Stimulated activated effector memory CD8-positive, alpha-beta T cell treated with anti-CD3 and anti-CD28 coated beads, Interleukin-12 subunit alpha, Interleukin-12 subunit beta, amount 100 ng/mL, for 72 hours (primary cell): ENCODE data around the gene SLC25A21.
"Not testable (repeated sequence)": the region's sequence is repeated elsewhere in the genome, so short reads cannot be mapped to it uniquely, and the experiment has no call there.

Experiments
- ATAC-seq: fragments of 150-1000 bp; cut with Tn5 transposase; 2 replicates; pipeline ENCODE4 v1.10.0; 2021
- DNase-seq, 2 donors: peaks; one replicate each; pipeline ENCODE4 v3.0.0; 2021 to 2022; ENCODE audit warnings: low spot score in 2 of 2
- H3K27ac Mint-ChIP-seq: one replicate; pipeline ENCODE4 v1.8.0; 2022; ENCODE audit warnings: mild to moderate bottlenecking, mixed read lengths
- H3K36me3 Mint-ChIP-seq: one replicate; pipeline ENCODE4 v1.8.0; 2022; ENCODE audit warnings: mild to moderate bottlenecking, mixed read lengths
- H3K4me1 Mint-ChIP-seq: one replicate; pipeline ENCODE4 v1.8.0; 2022; ENCODE audit warnings: mixed read lengths
- H3K4me3 Mint-ChIP-seq: one replicate; pipeline ENCODE4 v1.8.0; 2022; ENCODE audit warnings: mild to moderate bottlenecking, mixed read lengths
- H3K9me3 Mint-ChIP-seq: one replicate; pipeline ENCODE4 v1.8.0; 2022; ENCODE audit warnings: mixed read lengths

Gene SLC25A21

DNA sequence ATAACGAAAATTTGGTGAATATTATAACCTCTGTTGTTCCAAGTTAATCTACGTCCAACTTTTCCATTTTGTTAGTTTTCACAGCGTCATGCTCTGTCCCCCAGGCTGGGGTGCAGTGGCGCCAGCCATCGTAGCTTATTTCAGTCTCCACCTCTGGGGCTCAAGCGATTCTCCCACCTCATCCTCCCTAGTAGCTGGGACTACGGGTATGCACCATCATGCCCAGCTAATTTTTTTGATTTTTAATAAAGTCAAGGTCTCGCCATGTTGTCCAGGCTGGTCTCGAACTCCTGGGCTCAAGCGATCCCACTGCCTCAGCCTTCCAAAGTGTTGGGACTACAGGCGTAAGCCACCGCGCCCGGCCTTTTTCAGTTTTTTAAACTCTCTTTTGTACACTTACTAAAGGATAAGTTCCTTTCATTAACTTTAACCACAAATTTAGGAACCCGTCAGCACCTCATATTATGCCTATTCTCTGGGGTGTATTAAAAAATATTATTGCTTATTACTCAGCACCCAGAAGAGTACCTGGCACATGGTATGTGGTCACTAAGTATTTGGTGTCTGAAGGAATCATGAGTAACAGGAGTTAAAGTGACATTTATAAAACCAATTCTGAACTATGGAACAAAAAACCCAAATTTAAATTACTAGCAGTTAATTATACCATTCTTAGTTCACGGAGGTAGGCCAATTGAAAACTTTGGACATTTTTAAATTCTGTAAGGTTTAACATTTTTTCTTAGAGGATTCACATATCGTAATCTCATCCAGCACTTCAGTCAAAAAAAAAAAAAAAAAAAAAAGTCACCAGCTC, 24.4 kb upstream of the SLC25A21 start:
- peaks cover 7% of the 10 kb centered on the region for H3K9me3 Mint-ChIP-seq
- no peaks in the 10 kb centered on the region for H3K4me1 Mint-ChIP-seq
- H3K27ac Mint-ChIP-seq, result no peak overlapping the region
- no peak overlapping the region for H3K4me3 Mint-ChIP-seq
- DNase-seq (no peak), ATAC-seq (no peak)
- H3K36me3 Mint-ChIP-seq, result no peaks in the 10 kb centered on the region

GRCh38 chr14:37195327-37195726, 22.9 kb upstream of the SLC25A21 start:
- Mint-ChIP-seq H3K9me3 (peaks cover 10% of the 10 kb centered on the region), H3K27ac (no peak overlapping the region), H3K4me1 (no peaks in the 10 kb centered on the region), H3K36me3 (no peaks in the 10 kb centered on the region), H3K4me3 (no peak overlapping the region)
- DNase-seq, result no peak
- ATAC-seq, result no peak

GRCh38 chr14:37194698-37195097, 22.3 kb upstream of the SLC25A21 start:
- Mint-ChIP-seq H3K9me3 (peaks cover 12% of the 10 kb centered on the region), H3K27ac (no peak overlapping the region), H3K4me3 (no peak overlapping the region), H3K4me1 (no peaks in the 10 kb centered on the region), H3K36me3 (no peaks in the 10 kb centered on the region)
- no peak for ATAC-seq
- DNase-seq, result no peak

DNA sequence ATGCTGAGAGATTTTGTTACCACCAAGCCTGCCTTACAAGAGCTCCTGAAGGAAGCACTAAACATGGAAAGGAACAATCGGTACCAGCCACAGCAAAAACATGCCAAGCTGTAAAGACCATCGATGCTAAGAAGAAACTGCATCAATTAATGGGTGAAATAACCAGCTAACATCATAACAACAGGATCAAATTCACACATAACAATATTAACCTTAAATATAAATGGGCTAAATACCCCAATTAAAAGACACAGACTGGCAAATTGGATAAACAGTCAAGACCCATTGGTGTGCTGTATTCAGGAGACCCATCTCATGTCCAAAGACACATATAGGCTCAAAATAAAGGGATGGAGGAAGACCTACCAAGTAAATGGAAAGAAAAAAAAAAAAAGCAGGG, 17.3 kb upstream of the SLC25A21 start:
- not testable (repeated sequence) for H3K27ac Mint-ChIP-seq, DNase-seq, ATAC-seq, H3K4me1 Mint-ChIP-seq, H3K36me3 Mint-ChIP-seq, H3K4me3 Mint-ChIP-seq
- peaks cover 13% of the 10 kb centered on the region for H3K9me3 Mint-ChIP-seq

- not testable (repeated sequence) for H3K4me1 Mint-ChIP-seq, DNase-seq, ATAC-seq, H3K27ac Mint-ChIP-seq, H3K36me3 Mint-ChIP-seq, H3K4me3 Mint-ChIP-seq
- peaks cover 13% of the 10 kb centered on the region for H3K9me3 Mint-ChIP-seq
Observed at GRCh38 chr14:37187840-37188577, 15.6 kb upstream of the SLC25A21 start.

- DNase-seq (no peak), ATAC-seq (no peak)
- no peaks in the 10 kb centered on the region for H3K4me1 Mint-ChIP-seq
- peaks cover 14% of the 10 kb centered on the region for H3K9me3 Mint-ChIP-seq
- H3K27ac Mint-ChIP-seq, result no peak overlapping the region
- H3K4me3 Mint-ChIP-seq, result no peak overlapping the region
- no peaks in the 10 kb centered on the region for H3K36me3 Mint-ChIP-seq
Observed at GRCh38 chr14:37187294-37187693, 14.9 kb upstream of the SLC25A21 start.

- no peak overlapping the region for H3K27ac Mint-ChIP-seq
- H3K4me3 Mint-ChIP-seq, result no peak overlapping the region
- peaks cover 18% of the 10 kb centered on the region for H3K9me3 Mint-ChIP-seq
- ATAC-seq (no peak), DNase-seq (no peak)
- H3K36me3 Mint-ChIP-seq, result no peaks in the 10 kb centered on the region
- H3K4me1 Mint-ChIP-seq, result no peaks in the 10 kb centered on the region
Observed at GRCh38 chr14:37186865-37187264, 14.5 kb upstream of the SLC25A21 start.

DNA sequence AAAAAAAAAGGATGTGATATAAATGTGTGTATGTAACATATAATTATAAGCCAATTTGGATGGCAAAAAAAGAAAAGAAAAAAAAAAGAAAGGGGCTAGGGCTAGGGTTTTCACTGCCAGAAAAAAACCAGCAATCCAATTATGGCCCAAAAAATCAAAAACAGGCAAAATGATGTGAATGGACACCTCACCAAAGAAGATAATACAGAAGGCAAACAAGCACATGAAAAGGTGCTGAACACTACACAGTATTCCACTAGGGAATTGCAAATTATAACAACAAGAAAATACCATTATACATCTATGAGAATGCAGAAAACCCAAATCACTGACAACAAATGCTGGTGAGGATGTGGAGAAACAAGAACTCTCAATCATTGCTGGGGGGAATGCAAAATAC, 13.3 kb upstream of the SLC25A21 start:
- Mint-ChIP-seq H3K36me3 (no peaks in the 10 kb centered on the region), H3K4me3 (no peak overlapping the region), H3K27ac (no peak overlapping the region), H3K4me1 (no peaks in the 10 kb centered on the region), H3K9me3 (peaks cover 15% of the 10 kb centered on the region)
- DNase-seq (no peak), ATAC-seq (no peak)

DNA sequence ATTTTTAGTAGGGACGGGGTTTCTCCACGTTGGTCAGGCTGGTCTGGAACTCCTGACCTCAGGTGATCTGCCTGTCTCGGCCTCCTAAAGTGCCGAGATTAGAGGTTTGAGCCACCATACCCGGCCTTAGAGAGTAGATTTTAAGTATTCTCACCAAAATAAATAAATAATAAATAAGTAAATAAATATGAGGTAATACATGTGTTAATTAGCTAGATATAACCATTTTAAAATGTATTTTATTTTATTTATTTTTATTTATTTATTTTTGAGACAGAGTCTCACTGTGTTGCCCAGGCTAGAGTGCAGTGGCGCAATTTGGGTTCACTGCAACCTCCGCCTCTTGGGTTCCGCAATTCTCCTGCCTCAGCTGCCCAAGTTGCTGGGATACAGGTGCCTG, 12.1 kb upstream of the SLC25A21 start:
- H3K27ac Mint-ChIP-seq, result not testable (repeated sequence)

DNA sequence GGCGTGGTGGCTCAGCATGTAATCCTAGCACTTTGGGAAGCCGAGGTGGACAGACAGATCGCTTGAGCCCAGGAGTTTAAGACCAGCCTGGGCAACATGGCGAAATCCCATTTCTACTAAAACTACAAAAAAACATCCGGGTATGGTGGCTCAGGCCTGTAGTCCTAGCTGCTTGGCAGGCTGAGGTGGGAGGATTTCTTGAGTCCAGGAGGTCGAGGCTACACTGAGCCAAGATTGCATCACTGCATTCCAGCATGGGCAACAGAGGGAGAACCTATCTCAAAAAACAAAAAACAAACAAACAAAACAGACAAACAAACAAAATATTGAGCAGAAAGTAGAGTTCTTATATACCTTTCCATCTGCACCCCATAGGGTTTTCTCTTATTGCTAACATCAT, 9.0 kb upstream of the SLC25A21 start:
- Mint-ChIP-seq H3K27ac (no peak overlapping the region), H3K4me1 (no peaks in the 10 kb centered on the region), H3K9me3 (peaks cover 10% of the 10 kb centered on the region), H3K36me3 (no peaks in the 10 kb centered on the region), H3K4me3 (no peak overlapping the region)
- DNase-seq (no peak), ATAC-seq (no peak)

More for the DNA sequence above, 12.1 kb upstream of the SLC25A21 start:
- not testable (repeated sequence) for H3K4me1 Mint-ChIP-seq, H3K4me3 Mint-ChIP-seq, H3K36me3 Mint-ChIP-seq, DNase-seq, ATAC-seq
- peaks cover 11% of the 10 kb centered on the region for H3K9me3 Mint-ChIP-seq

GRCh38 chr14:37180886-37181285, 8.5 kb upstream of the SLC25A21 start:
- H3K36me3 Mint-ChIP-seq, H3K4me3 Mint-ChIP-seq, ATAC-seq, H3K4me1 Mint-ChIP-seq, H3K27ac Mint-ChIP-seq, DNase-seq: not testable (repeated sequence)
- H3K9me3 Mint-ChIP-seq, result peaks cover 10% of the 10 kb centered on the region

DNA sequence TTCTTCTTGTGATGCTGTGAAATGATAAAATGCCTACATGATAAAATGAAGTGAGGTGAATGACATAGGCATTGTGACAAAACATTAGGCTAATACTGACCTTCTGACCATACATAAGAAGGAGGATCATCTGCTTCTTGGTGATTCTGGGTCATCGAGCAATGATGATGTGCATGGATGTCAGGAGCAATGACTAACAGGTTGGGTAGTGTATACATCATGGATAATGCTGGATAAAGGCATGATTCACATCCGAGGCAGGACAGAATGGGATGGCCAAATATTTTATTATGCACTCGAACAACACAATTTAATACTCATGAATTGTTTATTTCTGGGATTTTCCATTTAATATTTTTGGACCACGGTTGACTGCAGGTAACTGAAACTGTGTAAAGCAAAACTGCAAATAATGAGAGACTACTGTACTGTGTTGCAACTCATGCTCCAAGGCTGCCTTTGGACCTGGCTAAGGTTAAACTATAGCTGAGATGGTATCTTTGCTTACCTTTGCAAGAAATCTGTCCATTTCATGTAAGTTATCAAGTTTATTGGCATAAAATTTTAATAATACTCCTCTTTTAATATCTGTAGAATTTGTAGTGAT, 7.6 kb upstream of the SLC25A21 start:
- H3K27ac Mint-ChIP-seq, result no peak overlapping the region
- H3K4me3 Mint-ChIP-seq, result no peak overlapping the region
- DNase-seq (no peak), ATAC-seq (no peak)
- H3K9me3 Mint-ChIP-seq, result peaks cover 8% of the 10 kb centered on the region
- H3K36me3 Mint-ChIP-seq, result no peaks in the 10 kb centered on the region
- no peaks in the 10 kb centered on the region for H3K4me1 Mint-ChIP-seq

DNA sequence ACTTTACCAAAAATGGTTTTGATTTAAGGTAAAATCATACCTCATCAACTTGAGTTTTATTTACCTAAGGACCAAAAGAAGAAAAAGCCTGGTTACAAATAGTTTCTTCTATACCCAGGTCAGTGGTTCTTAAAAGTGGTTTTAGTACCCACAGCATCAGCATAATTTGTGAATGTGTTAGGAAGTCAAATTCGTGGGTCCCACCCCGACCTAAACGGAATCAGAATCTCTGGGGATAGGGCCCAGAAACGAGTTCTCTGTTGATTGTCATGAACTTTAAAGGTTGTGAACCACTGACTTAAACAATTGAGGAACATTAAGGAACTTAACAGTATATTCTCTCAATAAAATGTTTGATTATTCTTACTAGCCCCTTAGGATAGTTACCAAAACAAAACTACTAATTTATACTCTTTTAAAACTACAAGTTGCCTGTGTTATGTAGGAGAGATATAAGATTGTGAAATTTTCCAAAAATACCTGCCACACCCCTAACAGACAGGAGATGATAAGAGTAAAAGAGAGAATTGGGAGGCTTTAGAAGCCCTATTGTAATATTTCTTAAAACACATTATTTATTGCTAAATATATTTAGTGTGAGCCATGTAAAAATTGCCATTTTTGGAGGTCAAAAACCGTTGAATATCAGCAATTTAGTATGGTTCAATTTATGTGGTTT, 669 bp upstream of the SLC25A21 start:
- Mint-ChIP-seq H3K4me3 (no peak overlapping the region), H3K9me3 (peaks cover 9% of the 10 kb centered on the region), H3K27ac (no peak overlapping the region), H3K36me3 (no peaks in the 10 kb centered on the region), H3K4me1 (no peaks in the 10 kb centered on the region)
- no peak for ATAC-seq
- no peak for DNase-seq

GRCh38 chr14:37171678-37172023, 755 bp downstream of the SLC25A21 start:
- ATAC-seq (no peak), DNase-seq (no peak)
- Mint-ChIP-seq H3K36me3 (no peaks in the 10 kb centered on the region), H3K4me1 (no peaks in the 10 kb centered on the region), H3K4me3 (no peak overlapping the region), H3K27ac (no peak overlapping the region), H3K9me3 (peaks cover 10% of the 10 kb centered on the region)

DNA sequence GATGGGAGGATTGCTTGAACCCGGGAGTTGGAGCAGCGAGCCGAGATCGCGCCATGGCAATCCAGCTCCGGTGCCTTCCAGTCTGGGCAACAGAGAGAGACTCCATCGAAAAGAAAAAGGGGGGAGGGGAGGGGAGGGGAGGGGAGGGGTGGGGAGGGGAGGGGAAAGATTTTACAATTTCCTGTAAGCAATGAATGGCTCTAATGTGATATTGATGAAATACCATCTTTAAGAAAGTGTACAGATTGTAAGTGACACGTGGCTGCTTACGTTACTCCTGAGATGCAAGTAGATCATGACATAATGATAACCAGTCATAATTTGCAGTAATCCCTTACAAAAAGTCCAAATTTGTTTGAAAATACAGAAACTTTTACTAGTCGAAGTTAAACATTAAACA, 1.4 kb downstream of the SLC25A21 start:
- ATAC-seq (no peak), DNase-seq (no peak)
- no peak overlapping the region for H3K4me3 Mint-ChIP-seq
- H3K27ac Mint-ChIP-seq, result no peak overlapping the region
- H3K36me3 Mint-ChIP-seq, result no peaks in the 10 kb centered on the region
- H3K9me3 Mint-ChIP-seq, result peaks cover 9% of the 10 kb centered on the region
- no peaks in the 10 kb centered on the region for H3K4me1 Mint-ChIP-seq
